Peyer's patch (tissue), 4 donors: ENCODE data around the gene CSMD2.

Experiments
- POLR2A ChIP-seq, 2 donors: fragments of 450-650 bp; IDR thresholded peaks; one replicate each; pipeline ENCODE4 v1.5.1; 2017; ENCODE audit warnings: antibody characterized with exemption in 2 of 2, mild to moderate bottlenecking in 2 of 2, moderate library complexity in 2 of 2
- TF ChIP-seq, protein P1 (sequence below), 6 experiments: fragments of 450-650 bp in 4 of 6; fragments of 200-600 bp in 2 of 6; sonication (generic) in 1 of 6; IDR thresholded peaks; one replicate each; pipeline ENCODE4 v1.5.1; 2017 to 2019; ENCODE audit warnings: antibody characterized with exemption in 6 of 6, mild to moderate bottlenecking in 3 of 6, moderate library complexity in 1 of 6

DNA sequence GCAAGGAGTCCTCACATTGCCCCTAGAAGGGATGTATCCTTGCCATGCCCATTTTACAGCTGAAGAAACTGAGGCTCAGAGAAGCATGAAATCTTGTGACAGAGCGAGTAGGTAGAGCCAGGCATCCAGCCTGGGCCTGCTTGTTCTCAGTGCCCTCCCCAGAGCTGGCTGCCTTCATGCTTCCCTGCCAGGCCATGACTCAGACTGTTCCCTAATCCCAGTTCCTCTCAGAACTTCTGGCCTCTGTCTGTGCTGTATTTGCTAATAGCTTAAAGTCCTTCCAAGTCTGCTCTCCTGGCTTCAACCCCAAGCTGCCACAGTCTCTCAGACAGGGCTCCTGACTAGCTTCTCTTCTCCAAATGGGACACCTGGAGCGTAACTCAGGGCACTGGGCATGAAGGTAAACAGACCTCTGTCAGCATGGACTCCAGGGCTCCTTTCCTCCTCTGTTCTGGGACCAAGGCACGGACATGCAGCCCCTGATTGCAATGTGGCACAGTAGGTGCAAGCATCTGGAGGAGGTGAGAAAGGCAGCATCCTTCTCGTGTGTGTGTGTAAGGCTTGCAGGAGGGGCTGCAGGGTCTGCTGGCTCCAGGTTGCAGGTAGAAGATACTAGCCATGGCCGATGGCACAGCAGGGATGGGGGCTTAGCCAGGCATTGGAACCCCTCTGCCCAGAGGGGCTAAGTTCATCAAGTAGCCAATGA is 178.5 kb downstream of the CSMD2 start:
- no peak for TF ChIP-seq POLR2A (IDR thresholded peaks at IDR 0.05)
- TF ChIP-seq, protein P1, sequence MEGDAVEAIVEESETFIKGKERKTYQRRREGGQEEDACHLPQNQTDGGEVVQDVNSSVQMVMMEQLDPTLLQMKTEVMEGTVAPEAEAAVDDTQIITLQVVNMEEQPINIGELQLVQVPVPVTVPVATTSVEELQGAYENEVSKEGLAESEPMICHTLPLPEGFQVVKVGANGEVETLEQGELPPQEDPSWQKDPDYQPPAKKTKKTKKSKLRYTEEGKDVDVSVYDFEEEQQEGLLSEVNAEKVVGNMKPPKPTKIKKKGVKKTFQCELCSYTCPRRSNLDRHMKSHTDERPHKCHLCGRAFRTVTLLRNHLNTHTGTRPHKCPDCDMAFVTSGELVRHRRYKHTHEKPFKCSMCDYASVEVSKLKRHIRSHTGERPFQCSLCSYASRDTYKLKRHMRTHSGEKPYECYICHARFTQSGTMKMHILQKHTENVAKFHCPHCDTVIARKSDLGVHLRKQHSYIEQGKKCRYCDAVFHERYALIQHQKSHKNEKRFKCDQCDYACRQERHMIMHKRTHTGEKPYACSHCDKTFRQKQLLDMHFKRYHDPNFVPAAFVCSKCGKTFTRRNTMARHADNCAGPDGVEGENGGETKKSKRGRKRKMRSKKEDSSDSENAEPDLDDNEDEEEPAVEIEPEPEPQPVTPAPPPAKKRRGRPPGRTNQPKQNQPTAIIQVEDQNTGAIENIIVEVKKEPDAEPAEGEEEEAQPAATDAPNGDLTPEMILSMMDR (IDR thresholded peaks at IDR 0.05), result no peak
